Measurements from ENCODE around the gene CADM1. TPM values are rescaled to one million over a fixed set of nuclear protein-coding genes. Genes with fewer than 3 reads are reported as not detected.

The CADM1 gene
- total and polyA plus RNA-seq, 9 donors: 6.6 to 61.2 (median 17.2) TPM

DNA sequence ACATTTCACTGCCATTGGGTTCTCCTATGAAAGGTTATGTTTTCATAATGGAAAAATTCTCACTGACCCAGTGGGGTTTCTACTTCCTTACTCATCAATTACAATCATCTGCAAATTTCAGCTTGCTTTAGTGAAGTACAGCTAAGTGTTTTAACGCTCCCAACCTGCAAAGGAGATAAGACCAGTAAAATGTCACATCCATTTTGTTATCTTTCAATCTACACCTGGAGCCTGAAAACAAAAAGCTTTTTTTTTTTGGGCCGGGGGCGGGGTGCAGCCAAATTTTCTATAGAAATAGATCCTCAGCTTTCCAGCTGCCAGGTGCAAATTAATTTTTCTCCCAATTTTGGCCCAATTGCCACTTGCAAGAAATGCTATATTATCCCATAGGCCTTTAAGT, 40.6 kb downstream of the CADM1 start:
- no peaks in the 10 kb centered on the region for H3K36me3 ChIP-seq
- no peaks in the 10 kb centered on the region for H3K9me3 ChIP-seq
- H3K27me3 ChIP-seq: no peaks in the 10 kb centered on the region
- no peak for DNase-seq
- no peak overlapping the region for H3K27ac ChIP-seq
- TF ChIP-seq, protein P1, sequence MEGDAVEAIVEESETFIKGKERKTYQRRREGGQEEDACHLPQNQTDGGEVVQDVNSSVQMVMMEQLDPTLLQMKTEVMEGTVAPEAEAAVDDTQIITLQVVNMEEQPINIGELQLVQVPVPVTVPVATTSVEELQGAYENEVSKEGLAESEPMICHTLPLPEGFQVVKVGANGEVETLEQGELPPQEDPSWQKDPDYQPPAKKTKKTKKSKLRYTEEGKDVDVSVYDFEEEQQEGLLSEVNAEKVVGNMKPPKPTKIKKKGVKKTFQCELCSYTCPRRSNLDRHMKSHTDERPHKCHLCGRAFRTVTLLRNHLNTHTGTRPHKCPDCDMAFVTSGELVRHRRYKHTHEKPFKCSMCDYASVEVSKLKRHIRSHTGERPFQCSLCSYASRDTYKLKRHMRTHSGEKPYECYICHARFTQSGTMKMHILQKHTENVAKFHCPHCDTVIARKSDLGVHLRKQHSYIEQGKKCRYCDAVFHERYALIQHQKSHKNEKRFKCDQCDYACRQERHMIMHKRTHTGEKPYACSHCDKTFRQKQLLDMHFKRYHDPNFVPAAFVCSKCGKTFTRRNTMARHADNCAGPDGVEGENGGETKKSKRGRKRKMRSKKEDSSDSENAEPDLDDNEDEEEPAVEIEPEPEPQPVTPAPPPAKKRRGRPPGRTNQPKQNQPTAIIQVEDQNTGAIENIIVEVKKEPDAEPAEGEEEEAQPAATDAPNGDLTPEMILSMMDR (IDR thresholded peaks at IDR 0.05): no peak
- TF ChIP-seq EP300 (IDR thresholded peaks at IDR 0.05): no peak
- TF ChIP-seq POLR2A (IDR thresholded peaks at IDR 0.05): no peak
- intact Hi-C loops (cut with DNase I): no loop called here
- WGBS, 3 donors: 86 to 89% (median 86%) methylated on average over 3 of the region's 3 CpGs
- no peaks in the 10 kb centered on the region for H3K4me1 ChIP-seq (ENCODE audit: insufficient read depth)
- H3K4me3 ChIP-seq: no peak overlapping the region

DNA sequence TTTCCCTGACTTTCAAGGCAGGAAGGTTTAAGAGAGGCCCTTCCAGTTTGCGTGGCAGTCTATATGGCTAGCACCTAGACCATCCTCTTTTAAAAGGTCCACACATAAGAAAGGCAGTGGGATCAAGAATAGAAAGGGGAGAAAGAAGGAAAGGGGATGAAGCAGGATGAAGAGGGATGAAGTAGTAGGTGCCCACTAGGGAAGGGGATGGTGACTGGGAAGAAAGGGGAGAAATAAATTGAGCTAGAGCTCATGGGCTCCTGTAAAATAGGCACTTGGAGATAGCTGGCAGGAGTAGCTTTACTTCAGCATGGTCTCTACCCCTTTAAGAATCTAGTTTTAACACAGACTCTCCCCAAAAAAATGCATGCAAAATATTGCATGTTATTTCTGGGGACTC, 41.5 kb downstream of the CADM1 start:
- no peak for DNase-seq
- Histone ChIP-seq H3K9me3 (no peaks in the 10 kb centered on the region), H3K36me3 (no peaks in the 10 kb centered on the region), H3K27me3 (no peaks in the 10 kb centered on the region), H3K27ac (no peak overlapping the region), H3K4me1 (ENCODE audit: insufficient read depth) (no peaks in the 10 kb centered on the region), H3K4me3 (no peak overlapping the region)
- intact Hi-C loops (cut with DNase I): no loop called here
- WGBS, 3 donors: 90 to 96% (median 94%) methylated on average over 1 of the region's 1 CpG
- TF ChIP-seq, protein P1 (IDR thresholded peaks at IDR 0.05): no peak

DNA sequence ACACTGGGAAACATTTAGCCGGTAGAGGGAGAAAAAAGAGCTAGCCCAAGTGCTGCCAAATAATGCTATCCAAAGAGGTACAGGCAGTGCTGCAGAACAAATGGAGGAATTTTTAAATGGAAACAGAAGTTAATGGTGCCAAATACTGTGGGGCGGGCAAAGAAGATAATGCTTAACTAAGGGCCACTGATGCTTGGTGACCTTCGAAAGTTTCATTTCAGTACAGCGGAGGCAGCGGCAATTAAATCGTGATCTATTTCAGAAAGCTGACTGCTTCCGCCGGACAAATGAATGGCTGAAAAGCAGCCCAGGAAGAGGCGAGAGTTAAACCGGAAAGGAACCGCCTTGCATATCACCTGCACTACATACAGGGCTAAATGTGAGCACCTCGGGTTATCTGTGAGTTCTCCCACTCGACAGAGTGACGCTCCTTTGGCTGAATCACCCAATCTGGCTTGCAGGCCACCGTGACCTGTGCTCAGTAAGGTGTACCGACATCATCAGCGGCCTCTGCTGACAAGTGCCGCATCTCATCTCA, 42.1 kb downstream of the CADM1 start:
- WGBS, 3 donors: 72 to 86% (median 80%) methylated on average over 18 of the region's 18 CpGs
- H3K27ac ChIP-seq: no peak overlapping the region
- no peaks in the 10 kb centered on the region for H3K4me1 ChIP-seq (ENCODE audit: insufficient read depth)
- no peaks in the 10 kb centered on the region for H3K27me3 ChIP-seq
- TF ChIP-seq EP300 (IDR thresholded peaks at IDR 0.05): no peak
- TF ChIP-seq POLR2A (IDR thresholded peaks at IDR 0.05): no peak
- TF ChIP-seq, protein P1 (IDR thresholded peaks at IDR 0.05): no peak
- no peak overlapping the region for H3K4me3 ChIP-seq
- no peak for DNase-seq
- intact Hi-C loops (cut with DNase I): no loop called here
- no peaks in the 10 kb centered on the region for H3K9me3 ChIP-seq
- no peaks in the 10 kb centered on the region for H3K36me3 ChIP-seq

- intact Hi-C loops (cut with DNase I): no loop called here
- no peak for DNase-seq
- WGBS, 3 donors: 95 to 100% (median 98%) methylated on average over 1 of the region's 1 CpG
- Histone ChIP-seq H3K4me3 (no peak overlapping the region), H3K9me3 (no peaks in the 10 kb centered on the region), H3K27ac (no peak overlapping the region), H3K36me3 (no peaks in the 10 kb centered on the region), H3K27me3 (no peaks in the 10 kb centered on the region), H3K4me1 (ENCODE audit: insufficient read depth) (no peaks in the 10 kb centered on the region)
- TF ChIP-seq, protein P1 (IDR thresholded peaks at IDR 0.05): no peak
- TF ChIP-seq EP300 (IDR thresholded peaks at IDR 0.05) (no peak), POLR2A (IDR thresholded peaks at IDR 0.05) (no peak)
Observed at GRCh38 chr11:115460512-115460911, 43.7 kb downstream of the CADM1 start.
